ENCODE results near the gene COLEC12. TPM values are rescaled to one million over a fixed set of nuclear protein-coding genes. Genes with fewer than 3 reads are reported as not detected.

The COLEC12 gene
- total and polyA plus RNA-seq, 2 experiments from 2014 or later, result 23.2 to 28.3 TPM

DNA sequence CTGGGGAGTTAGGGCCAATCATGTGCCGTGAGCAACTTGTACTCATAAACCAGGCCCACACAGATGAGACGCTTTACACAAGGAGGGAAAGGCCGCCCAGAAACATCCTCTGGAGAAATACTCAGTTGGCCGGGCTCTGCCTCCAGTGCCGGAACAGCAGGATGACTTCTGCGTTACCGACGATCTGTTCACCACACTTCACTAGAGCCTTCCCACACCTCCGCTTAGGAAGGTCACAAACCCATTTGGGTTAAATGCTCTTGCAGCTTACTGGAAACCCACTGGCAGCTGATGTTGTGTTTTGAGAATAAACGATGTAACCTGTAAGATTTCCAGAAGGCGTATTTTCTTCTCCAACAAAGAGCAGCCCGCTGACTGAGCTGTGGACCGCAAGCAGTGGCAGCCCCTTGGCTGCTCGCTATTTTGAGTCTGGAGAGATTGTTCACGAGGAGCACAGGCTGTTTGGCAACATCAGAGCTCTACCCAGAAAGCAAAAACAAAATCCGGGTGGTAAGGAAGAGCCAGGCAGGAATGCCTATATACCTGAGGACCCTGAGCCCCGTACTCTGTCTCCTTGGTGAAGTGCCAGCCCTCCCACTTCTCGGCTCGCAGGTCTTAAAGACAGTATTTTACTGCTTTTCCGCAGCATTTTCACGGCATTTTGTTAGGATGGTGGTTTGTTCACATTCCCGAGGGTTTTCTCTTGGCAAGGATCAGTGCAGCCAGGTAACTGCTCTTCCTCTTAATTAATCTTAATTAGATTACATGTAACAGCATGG, 44.0 kb downstream of the COLEC12 start:
- no peaks in the 10 kb centered on the region for H4K20me1 ChIP-seq (ENCODE audit: insufficient read depth, poor library complexity, severe bottlenecking)
- H2AFZ ChIP-seq, result no peak overlapping the region
- peaks cover 14% of the 10 kb centered on the region for H3K4me1 ChIP-seq (ENCODE audit: insufficient read depth)
- DNase-seq (ENCODE audit: low spot score), result peak; percentile 28
- peak overlapping the region; percentile 59 for H3K4me2 ChIP-seq
- 63% methylated on average over 22 of the region's 22 CpGs for WGBS (ENCODE audit: low lambda C conversion rate, missing lambda C conversion rate)
- H3K36me3 ChIP-seq (replicated peaks; ENCODE audit: insufficient read depth, low read depth), result no peaks in the 10 kb centered on the region
- peak overlapping the region; percentile 88 for H3K27ac ChIP-seq
- no peaks in the 10 kb centered on the region for H3K79me2 ChIP-seq
- no peaks in the 10 kb centered on the region for H3K9me2 ChIP-seq (replicated peaks; ENCODE audit: insufficient read depth)
- H3K4me3 ChIP-seq, result no peak overlapping the region
- TF ChIP-seq EZH2phosphoT487 (IDR thresholded peaks at IDR 0.05; ENCODE audit: low read depth, severe bottlenecking, unreplicated experiment) (no peak), EZH2 (IDR thresholded peaks at IDR 0.05; ENCODE audit: borderline replicate concordance) (no peak)
- TF ChIP-seq, protein P1, sequence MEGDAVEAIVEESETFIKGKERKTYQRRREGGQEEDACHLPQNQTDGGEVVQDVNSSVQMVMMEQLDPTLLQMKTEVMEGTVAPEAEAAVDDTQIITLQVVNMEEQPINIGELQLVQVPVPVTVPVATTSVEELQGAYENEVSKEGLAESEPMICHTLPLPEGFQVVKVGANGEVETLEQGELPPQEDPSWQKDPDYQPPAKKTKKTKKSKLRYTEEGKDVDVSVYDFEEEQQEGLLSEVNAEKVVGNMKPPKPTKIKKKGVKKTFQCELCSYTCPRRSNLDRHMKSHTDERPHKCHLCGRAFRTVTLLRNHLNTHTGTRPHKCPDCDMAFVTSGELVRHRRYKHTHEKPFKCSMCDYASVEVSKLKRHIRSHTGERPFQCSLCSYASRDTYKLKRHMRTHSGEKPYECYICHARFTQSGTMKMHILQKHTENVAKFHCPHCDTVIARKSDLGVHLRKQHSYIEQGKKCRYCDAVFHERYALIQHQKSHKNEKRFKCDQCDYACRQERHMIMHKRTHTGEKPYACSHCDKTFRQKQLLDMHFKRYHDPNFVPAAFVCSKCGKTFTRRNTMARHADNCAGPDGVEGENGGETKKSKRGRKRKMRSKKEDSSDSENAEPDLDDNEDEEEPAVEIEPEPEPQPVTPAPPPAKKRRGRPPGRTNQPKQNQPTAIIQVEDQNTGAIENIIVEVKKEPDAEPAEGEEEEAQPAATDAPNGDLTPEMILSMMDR (IDR thresholded peaks at IDR 0.05; ENCODE audit: poor library complexity), result no peak
- no peaks in the 10 kb centered on the region for H3K9me3 ChIP-seq (ENCODE audit: low read depth)
- no peaks in the 10 kb centered on the region for H3K27me3 ChIP-seq

DNA sequence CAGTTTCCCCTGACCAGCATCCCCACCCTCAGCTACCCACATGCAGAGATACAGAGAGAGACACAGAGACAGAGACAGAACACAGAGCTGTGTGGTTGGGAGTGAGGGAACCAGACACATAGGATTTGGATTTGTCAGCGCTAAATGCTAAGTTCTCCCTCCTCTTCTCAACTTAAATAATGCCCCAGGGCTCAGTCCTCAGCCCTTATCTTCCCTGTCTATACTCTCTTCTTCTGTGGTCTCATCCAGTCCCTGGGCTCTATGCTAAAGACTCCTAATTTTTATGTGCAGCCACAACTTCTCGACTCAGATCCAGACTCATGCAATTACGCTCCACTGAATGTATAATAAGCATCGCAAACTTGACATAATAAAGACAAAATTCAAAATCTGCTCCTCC, 47.1 kb downstream of the COLEC12 start:
- H3K36me3 ChIP-seq (replicated peaks; ENCODE audit: insufficient read depth, low read depth), result no peaks in the 10 kb centered on the region
- H3K9me3 ChIP-seq (ENCODE audit: low read depth), result peaks cover 6% of the 10 kb centered on the region
- H4K20me1 ChIP-seq (ENCODE audit: insufficient read depth, poor library complexity, severe bottlenecking), result no peaks in the 10 kb centered on the region
- H3K4me3 ChIP-seq, result no peak overlapping the region
- no peak overlapping the region for H2AFZ ChIP-seq
- no peaks in the 10 kb centered on the region for H3K27me3 ChIP-seq
- TF ChIP-seq, protein P1 (IDR thresholded peaks at IDR 0.05; ENCODE audit: poor library complexity), result no peak
- TF ChIP-seq EZH2phosphoT487 (IDR thresholded peaks at IDR 0.05; ENCODE audit: low read depth, severe bottlenecking, unreplicated experiment), result no peak
- TF ChIP-seq EZH2 (IDR thresholded peaks at IDR 0.05; ENCODE audit: borderline replicate concordance), result no peak
- WGBS (ENCODE audit: low lambda C conversion rate, missing lambda C conversion rate), result 85% methylated on average over 4 of the region's 4 CpGs
- H3K4me2 ChIP-seq, result no peak overlapping the region
- H3K79me2 ChIP-seq, result no peaks in the 10 kb centered on the region
- DNase-seq (ENCODE audit: low spot score), result no peak
- H3K4me1 ChIP-seq (ENCODE audit: insufficient read depth), result peaks cover 10% of the 10 kb centered on the region
- H3K9me2 ChIP-seq (replicated peaks; ENCODE audit: insufficient read depth), result no peaks in the 10 kb centered on the region
- H3K27ac ChIP-seq, result no peak overlapping the region

DNA sequence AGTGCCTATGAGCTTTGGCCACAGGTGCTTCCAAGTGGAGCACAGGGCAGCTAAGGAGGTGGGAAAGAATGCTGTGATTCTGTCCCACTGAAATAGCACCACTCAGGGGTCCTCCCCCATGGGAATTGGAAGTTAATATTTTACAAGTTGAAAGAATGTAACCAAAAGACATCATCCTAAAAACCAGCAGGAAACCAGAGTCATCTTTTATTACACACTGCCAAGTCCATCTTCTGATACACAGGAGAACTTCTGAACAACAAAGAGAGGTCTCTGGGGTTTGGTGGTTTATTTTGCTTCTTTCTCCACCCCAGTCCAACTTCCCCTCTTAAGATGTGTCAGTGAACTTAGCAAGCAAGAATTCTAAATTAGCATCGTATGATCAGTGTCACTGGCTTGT, 47.7 kb downstream of the COLEC12 start:
- 62% methylated on average over 1 of the region's 1 CpG for WGBS (ENCODE audit: low lambda C conversion rate, missing lambda C conversion rate)
- no peak for DNase-seq (ENCODE audit: low spot score)
- H4K20me1 ChIP-seq (ENCODE audit: insufficient read depth, poor library complexity, severe bottlenecking), result no peaks in the 10 kb centered on the region
- no peak overlapping the region for H3K4me2 ChIP-seq
- no peaks in the 10 kb centered on the region for H3K27me3 ChIP-seq
- no peak overlapping the region for H2AFZ ChIP-seq
- no peaks in the 10 kb centered on the region for H3K79me2 ChIP-seq
- peaks cover 6% of the 10 kb centered on the region for H3K4me1 ChIP-seq (ENCODE audit: insufficient read depth)
- no peaks in the 10 kb centered on the region for H3K9me2 ChIP-seq (replicated peaks; ENCODE audit: insufficient read depth)
- no peak overlapping the region for H3K27ac ChIP-seq
- H3K4me3 ChIP-seq, result no peak overlapping the region
- no peak for TF ChIP-seq EZH2 (IDR thresholded peaks at IDR 0.05; ENCODE audit: borderline replicate concordance)
- TF ChIP-seq, protein P1 (IDR thresholded peaks at IDR 0.05; ENCODE audit: poor library complexity), result no peak
- no peak for TF ChIP-seq EZH2phosphoT487 (IDR thresholded peaks at IDR 0.05; ENCODE audit: low read depth, severe bottlenecking, unreplicated experiment)
- H3K9me3 ChIP-seq (ENCODE audit: low read depth), result peaks cover 6% of the 10 kb centered on the region
- no peaks in the 10 kb centered on the region for H3K36me3 ChIP-seq (replicated peaks; ENCODE audit: insufficient read depth, low read depth)
